Right kidney (tissue), 9 donors: Measurements from ENCODE around the gene LYPD6.
"Not testable (repeated sequence)": the region's sequence is repeated elsewhere in the genome, so short reads cannot be mapped to it uniquely, and the experiment has no call there.

Experiments used
- DNase-seq: peaks from one replicate; pipeline ENCODE4 v3.0.0-alpha.2; 2016
- long read RNA-seq, 8 donors: transcript quantifications; one replicate each; lab custom pipeline, GENCODE V29; 2026

Gene LYPD6
- long read RNA-seq, donor 1, full-length matches to known transcripts, result 3 of 3 reads
- long read RNA-seq, donor 1, partial matches to known transcripts, result 0 of 3 reads
- long read RNA-seq, donor 1, other reads (novel, unspliced or antisense), result 0 of 3 reads
- long read RNA-seq, donor 2, result 0 reads
- long read RNA-seq, donor 3, full-length matches to known transcripts, result 4 of 4 reads
- long read RNA-seq, donor 3, partial matches to known transcripts, result 0 of 4 reads
- long read RNA-seq, donor 3, other reads (novel, unspliced or antisense), result 0 of 4 reads
- long read RNA-seq, donor 4, full-length matches to known transcripts, result 2 of 2 reads
- long read RNA-seq, donor 4, partial matches to known transcripts, result 0 of 2 reads
- long read RNA-seq, donor 4, other reads (novel, unspliced or antisense), result 0 of 2 reads
- long read RNA-seq, donor 5, full-length matches to known transcripts, result 6 of 6 reads
- long read RNA-seq, donor 5, partial matches to known transcripts, result 0 of 6 reads
- long read RNA-seq, donor 5, other reads (novel, unspliced or antisense), result 0 of 6 reads
- long read RNA-seq, donor 6, full-length matches to known transcripts, result 14 of 14 reads
- long read RNA-seq, donor 6, partial matches to known transcripts, result 0 of 14 reads
- long read RNA-seq, donor 6, other reads (novel, unspliced or antisense), result 0 of 14 reads
- long read RNA-seq, donor 7, full-length matches to known transcripts, result 12 of 12 reads
- long read RNA-seq, donor 7, partial matches to known transcripts, result 0 of 12 reads
- long read RNA-seq, donor 7, other reads (novel, unspliced or antisense), result 0 of 12 reads
- long read RNA-seq, donor 8, full-length matches to known transcripts, result 5 of 5 reads
- long read RNA-seq, donor 8, partial matches to known transcripts, result 0 of 5 reads
- long read RNA-seq, donor 8, other reads (novel, unspliced or antisense), result 0 of 5 reads

- peak; percentile 98 for DNase-seq
These were observed at the start of gene LYPD6 for GRCh38 chr2:149330127-149331022. TSS of gene LYPD6 (plus strand) at chr2:149330587. CDS start at chr2:149437709, 107,122 bp downstream.

- DNase-seq, result no peak
These were observed 48.9 kb upstream of the LYPD6 start for GRCh38 chr2:149281441-149281840.

GRCh38 chr2:149290662-149291061 lies 39.7 kb upstream of the LYPD6 start:
- no peak for DNase-seq

- no peak for DNase-seq
These were observed 38.5 kb upstream of the LYPD6 start for GRCh38 chr2:149291881-149292280.

GRCh38 chr2:149296031-149296430 lies 34.4 kb upstream of the LYPD6 start:
- no peak for DNase-seq

- no peak for DNase-seq
These were observed 23.4 kb upstream of the LYPD6 start for GRCh38 chr2:149307014-149307413.

GRCh38 chr2:149310349-149310748 lies 20.0 kb upstream of the LYPD6 start:
- DNase-seq, result no peak

- DNase-seq, result no peak
These were observed 18.3 kb upstream of the LYPD6 start for GRCh38 chr2:149312039-149312438.

GRCh38 chr2:149313512-149313972 lies 16.8 kb upstream of the LYPD6 start:
- DNase-seq, result peak; percentile 50

- peak; percentile 6 for DNase-seq
These were observed 15.7 kb upstream of the LYPD6 start for GRCh38 chr2:149314687-149315086.

GRCh38 chr2:149315461-149315860 lies 14.9 kb upstream of the LYPD6 start:
- DNase-seq, result no peak

- DNase-seq, result not testable (repeated sequence)
These were observed 11.8 kb upstream of the LYPD6 start for GRCh38 chr2:149318566-149318965.

- no peak for DNase-seq
These were observed 10.0 kb upstream of the LYPD6 start for GRCh38 chr2:149320362-149320761.

GRCh38 chr2:149329068-149329467 lies 1.3 kb upstream of the LYPD6 start:
- no peak for DNase-seq

- no peak for DNase-seq
These were observed 779 bp upstream of the LYPD6 start for GRCh38 chr2:149329489-149330126.

- no peak for DNase-seq
These were observed 625 bp downstream of the LYPD6 start for GRCh38 chr2:149331023-149331400.

GRCh38 chr2:149332364-149332763 lies 2.0 kb downstream of the LYPD6 start:
- DNase-seq, result no peak

GRCh38 chr2:149333636-149334035 lies 3.2 kb downstream of the LYPD6 start:
- DNase-seq, result no peak

- no peak for DNase-seq
These were observed 3.8 kb downstream of the LYPD6 start for GRCh38 chr2:149334156-149334555.

- DNase-seq, result no peak
These were observed 8.9 kb downstream of the LYPD6 start for GRCh38 chr2:149339324-149339723.

- DNase-seq, result no peak
These were observed 12.1 kb downstream of the LYPD6 start for GRCh38 chr2:149342509-149342908.

- no peak for DNase-seq
These were observed 13.7 kb downstream of the LYPD6 start for GRCh38 chr2:149344105-149344504.
